HEK293 (cell line): Measurements from ENCODE around the gene DOCK4.

Experiments
- CTCF ChIA-PET: fragments of 350-600 bp; formaldehyde crosslinking; extraction: SDS; loops from one replicate; lab custom pipeline; 2021; ENCODE audit warnings: antibody characterized with exemption; lab: Yijun Ruan, JAX
- POLR2A ChIA-PET: fragments of 300-600 bp; formaldehyde crosslinking; extraction: SDS; loops from one replicate; lab custom pipeline; 2020; ENCODE audit warnings: antibody characterized with exemption, inconsistent platforms; lab: Yijun Ruan, JAX
- H3K27ac ChIP-seq: fragments of 200-500 bp; sonication (Bioruptor generic); 2 replicates; pipeline ENCODE4 v1.5.1; 2014; ENCODE audit warnings: low read depth, low read length, control low read depth, inconsistent platforms; ENCODE audit errors: extremely low read depth
- H3K36me3 ChIP-seq, 2 experiments: fragments of 200-500 bp in 1 of 2; sonication (Bioruptor generic) in 1 of 2; 1 replicate in 1 of 2; 2 replicates in 1 of 2; pipeline ENCODE4 v1.5.1; 2014 to 2017; ENCODE audit warnings: inconsistent platforms in 2 of 2, low read length in 2 of 2; ENCODE audit not compliant: control insufficient read depth in 2 of 2, insufficient read depth in 1 of 2
- H3K4me1 ChIP-seq: fragments of 200-500 bp; sonication (Bioruptor generic); 2 replicates; pipeline ENCODE4 v1.5.1; 2014; ENCODE audit warnings: mild to moderate bottlenecking, low read length, inconsistent platforms; ENCODE audit not compliant: control insufficient read depth, insufficient read depth
- H3K4me3 ChIP-seq: 2 replicates; pipeline ENCODE4 v1.5.1; 2011; ENCODE audit warnings: low read depth, mild to moderate bottlenecking, control low read depth, low read length, moderate library complexity
- H3K9me3 ChIP-seq: fragments of 200-500 bp; sonication (Bioruptor generic); 2 replicates; pipeline ENCODE4 v1.5.1; 2014; ENCODE audit warnings: low read depth, low read length, inconsistent platforms; ENCODE audit not compliant: control insufficient read depth, insufficient read depth
- BCL11B ChIP-seq: fragments of 450-650 bp; formaldehyde crosslinking; IDR thresholded peaks from 2 replicates; pipeline ENCODE4 v1.5.1; 2016; ENCODE audit warnings: low read depth, missing biosample characterization, missing genetic modification characterization
- KLF10 ChIP-seq: fragments of 450-650 bp; IDR thresholded peaks from 2 replicates; pipeline ENCODE4 v1.5.1; 2018; ENCODE audit warnings: missing biosample characterization, mild to moderate bottlenecking, missing genetic modification characterization
- KLF8 ChIP-seq: fragments of 450-650 bp; formaldehyde crosslinking; IDR thresholded peaks from 2 replicates; pipeline ENCODE4 v1.5.1; 2016; ENCODE audit warnings: missing biosample characterization, missing genetic modification characterization
- SALL2 ChIP-seq: fragments of 450-650 bp; formaldehyde crosslinking; IDR thresholded peaks from 2 replicates; pipeline ENCODE4 v1.5.0; 2017; ENCODE audit warnings: missing biosample characterization, mild to moderate bottlenecking, missing genetic modification characterization, borderline replicate concordance
- TRIM28 ChIP-seq: IDR thresholded peaks from 2 replicates; pipeline ENCODE4 v1.6.1; 2011; ENCODE audit warnings: low read length, control low read depth, borderline replicate concordance
- ZBTB20 ChIP-seq: fragments of 450-650 bp; formaldehyde crosslinking; IDR thresholded peaks from 2 replicates; pipeline ENCODE4 v1.5.1; 2016; ENCODE audit warnings: missing biosample characterization, missing genetic modification characterization
- ZBTB44 ChIP-seq: fragments of 450-650 bp; IDR thresholded peaks from 2 replicates; pipeline ENCODE4 v1.5.1; 2018; ENCODE audit warnings: missing biosample characterization, mild to moderate bottlenecking, missing genetic modification characterization
- ZBTB6 ChIP-seq: fragments of 450-650 bp; formaldehyde crosslinking; IDR thresholded peaks from 2 replicates; pipeline ENCODE4 v1.5.1; 2017; ENCODE audit warnings: missing biosample characterization, missing genetic modification characterization
- ZNF16 ChIP-seq: fragments of 450-650 bp; formaldehyde crosslinking; IDR thresholded peaks from 2 replicates; pipeline ENCODE4 v1.5.1; 2016; ENCODE audit warnings: low read depth, missing biosample characterization, missing genetic modification characterization
- ZNF221 ChIP-seq: fragments of 450-650 bp; formaldehyde crosslinking; IDR thresholded peaks from 2 replicates; pipeline ENCODE4 v1.5.1; 2017; ENCODE audit warnings: missing biosample characterization, missing genetic modification characterization, borderline replicate concordance
- ZNF239 ChIP-seq: fragments of 450-650 bp; formaldehyde crosslinking; IDR thresholded peaks from 2 replicates; pipeline ENCODE4 v1.5.1; 2016; ENCODE audit warnings: missing biosample characterization, missing genetic modification characterization
- ZNF354C ChIP-seq: fragments of 450-650 bp; formaldehyde crosslinking; IDR thresholded peaks from 2 replicates; pipeline ENCODE4 v1.5.1; 2016; ENCODE audit warnings: missing biosample characterization, missing genetic modification characterization, low read depth, borderline replicate concordance
- ZNF433 ChIP-seq: fragments of 450-650 bp; formaldehyde crosslinking; IDR thresholded peaks from 2 replicates; pipeline ENCODE4 v1.5.1; 2016; ENCODE audit warnings: missing biosample characterization, missing genetic modification characterization, low read depth
- ZNF521 ChIP-seq: fragments of 450-650 bp; formaldehyde crosslinking; IDR thresholded peaks from 2 replicates; pipeline ENCODE4 v1.5.1; 2017; ENCODE audit warnings: missing biosample characterization, mild to moderate bottlenecking, missing genetic modification characterization
- ZNF555 ChIP-seq: fragments of 450-650 bp; formaldehyde crosslinking; conservative IDR thresholded peaks from 2 replicates; pipeline ENCODE4 v1.5.1; 2017; ENCODE audit warnings: missing biosample characterization, mild to moderate bottlenecking, missing genetic modification characterization, inconsistent platforms
- ZNF624 ChIP-seq: fragments of 450-650 bp; formaldehyde crosslinking; IDR thresholded peaks from 2 replicates; pipeline ENCODE4 v1.5.1; 2017; ENCODE audit warnings: missing biosample characterization, missing genetic modification characterization
- ZNF704 ChIP-seq: fragments of 450-650 bp; formaldehyde crosslinking; IDR thresholded peaks from 2 replicates; pipeline ENCODE4 v1.5.1; 2016; ENCODE audit warnings: missing biosample characterization, missing genetic modification characterization
- ZNF837 ChIP-seq: fragments of 450-650 bp; formaldehyde crosslinking; IDR thresholded peaks from 2 replicates; pipeline ENCODE4 v1.5.1; 2016; ENCODE audit warnings: missing biosample characterization, missing genetic modification characterization
- TF ChIP-seq, protein P1 (sequence below): fragments of 450-650 bp; formaldehyde crosslinking; IDR thresholded peaks from 2 replicates; pipeline ENCODE4 v1.5.1; 2017; ENCODE audit warnings: missing biosample characterization, missing genetic modification characterization
- TF ChIP-seq, protein P2 (sequence below): fragments of 450-650 bp; formaldehyde crosslinking; IDR thresholded peaks from 2 replicates; pipeline ENCODE4 v1.5.1; 2016; ENCODE audit warnings: missing biosample characterization, missing genetic modification characterization
- TF ChIP-seq, protein P3 (sequence below): fragments of 450-650 bp; formaldehyde crosslinking; IDR thresholded peaks from 2 replicates; pipeline ENCODE4 v1.5.1; 2016; ENCODE audit warnings: missing biosample characterization, missing genetic modification characterization
- TF ChIP-seq, protein P4 (sequence below): fragments of 450-650 bp; formaldehyde crosslinking; IDR thresholded peaks from 2 replicates; pipeline ENCODE4 v1.5.1; 2017; ENCODE audit warnings: missing biosample characterization, missing genetic modification characterization
- TF ChIP-seq, protein P5 (sequence below): fragments of 450-650 bp; formaldehyde crosslinking; IDR thresholded peaks from 2 replicates; pipeline ENCODE4 v1.5.1; 2016; ENCODE audit warnings: missing biosample characterization, missing genetic modification characterization

DOCK4 gene

GRCh38 chr7:111986601-111987000 is 219.6 kb downstream of the DOCK4 start:
- CTCF ChIA-PET: interaction anchor here (0.6 kb wide), 1 partner anchor 87 kb away, joined by 8 read pairs; no protein-coding TSS in a partner anchor
- Histone ChIP-seq H3K4me1 (no peaks in the 10 kb centered on the region), H3K9me3 (no peaks in the 10 kb centered on the region), H3K4me3 (no peak overlapping the region), H3K36me3 (peaks cover 0 to 6% of the 10 kb centered on the region in 2 experiments; a peak in 1 of 3 replicates), H3K27ac (no peak overlapping the region)
- POLR2A ChIA-PET: no interaction called here
- TF ChIP-seq ZNF521 (no peak), ZNF221 (no peak), TRIM28 (no peak), ZBTB44 (tag by site-specific recombination) (no peak), ZNF239 (no peak), ZBTB20 (tag by site-specific recombination) (no peak), ZNF837 (no peak), ZBTB6 (tag by site-specific recombination) (no peak), ZNF433 (tag by site-specific recombination) (no peak), ZNF704 (tag by site-specific recombination) (no peak), SALL2 (tag by site-specific recombination) (no peak)
- TF ChIP-seq, protein P1, sequence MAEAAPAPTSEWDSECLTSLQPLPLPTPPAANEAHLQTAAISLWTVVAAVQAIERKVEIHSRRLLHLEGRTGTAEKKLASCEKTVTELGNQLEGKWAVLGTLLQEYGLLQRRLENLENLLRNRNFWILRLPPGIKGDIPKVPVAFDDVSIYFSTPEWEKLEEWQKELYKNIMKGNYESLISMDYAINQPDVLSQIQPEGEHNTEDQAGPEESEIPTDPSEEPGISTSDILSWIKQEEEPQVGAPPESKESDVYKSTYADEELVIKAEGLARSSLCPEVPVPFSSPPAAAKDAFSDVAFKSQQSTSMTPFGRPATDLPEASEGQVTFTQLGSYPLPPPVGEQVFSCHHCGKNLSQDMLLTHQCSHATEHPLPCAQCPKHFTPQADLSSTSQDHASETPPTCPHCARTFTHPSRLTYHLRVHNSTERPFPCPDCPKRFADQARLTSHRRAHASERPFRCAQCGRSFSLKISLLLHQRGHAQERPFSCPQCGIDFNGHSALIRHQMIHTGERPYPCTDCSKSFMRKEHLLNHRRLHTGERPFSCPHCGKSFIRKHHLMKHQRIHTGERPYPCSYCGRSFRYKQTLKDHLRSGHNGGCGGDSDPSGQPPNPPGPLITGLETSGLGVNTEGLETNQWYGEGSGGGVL (tag by site-specific recombination): no peak
- TF ChIP-seq, protein P2, sequence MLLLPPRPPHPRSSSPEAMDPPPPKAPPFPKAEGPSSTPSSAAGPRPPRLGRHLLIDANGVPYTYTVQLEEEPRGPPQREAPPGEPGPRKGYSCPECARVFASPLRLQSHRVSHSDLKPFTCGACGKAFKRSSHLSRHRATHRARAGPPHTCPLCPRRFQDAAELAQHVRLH: no peak

- no peak overlapping the region for H3K4me3 ChIP-seq
- H3K36me3 ChIP-seq: peaks cover 0 to 6% of the 10 kb centered on the region in 2 experiments; a peak in 1 of 3 replicates
- H3K27ac ChIP-seq: no peak overlapping the region
- CTCF ChIA-PET: no interaction called here
- H3K9me3 ChIP-seq: no peaks in the 10 kb centered on the region
- TF ChIP-seq, protein P3, sequence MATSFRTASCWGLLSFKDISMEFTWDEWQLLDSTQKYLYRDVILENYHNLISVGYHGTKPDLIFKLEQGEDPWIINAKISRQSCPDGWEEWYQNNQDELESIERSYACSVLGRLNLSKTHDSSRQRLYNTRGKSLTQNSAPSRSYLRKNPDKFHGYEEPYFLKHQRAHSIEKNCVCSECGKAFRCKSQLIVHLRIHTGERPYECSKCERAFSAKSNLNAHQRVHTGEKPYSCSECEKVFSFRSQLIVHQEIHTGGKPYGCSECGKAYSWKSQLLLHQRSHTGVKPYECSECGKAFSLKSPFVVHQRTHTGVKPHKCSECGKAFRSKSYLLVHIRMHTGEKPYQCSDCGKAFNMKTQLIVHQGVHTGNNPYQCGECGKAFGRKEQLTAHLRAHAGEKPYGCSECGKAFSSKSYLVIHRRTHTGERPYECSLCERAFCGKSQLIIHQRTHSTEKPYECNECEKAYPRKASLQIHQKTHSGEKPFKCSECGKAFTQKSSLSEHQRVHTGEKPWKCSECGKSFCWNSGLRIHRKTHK (tag by site-specific recombination): no peak
- no peak for TF ChIP-seq BCL11B
- TF ChIP-seq ZNF624 (tag by site-specific recombination): no peak
- TF ChIP-seq, protein P4, sequence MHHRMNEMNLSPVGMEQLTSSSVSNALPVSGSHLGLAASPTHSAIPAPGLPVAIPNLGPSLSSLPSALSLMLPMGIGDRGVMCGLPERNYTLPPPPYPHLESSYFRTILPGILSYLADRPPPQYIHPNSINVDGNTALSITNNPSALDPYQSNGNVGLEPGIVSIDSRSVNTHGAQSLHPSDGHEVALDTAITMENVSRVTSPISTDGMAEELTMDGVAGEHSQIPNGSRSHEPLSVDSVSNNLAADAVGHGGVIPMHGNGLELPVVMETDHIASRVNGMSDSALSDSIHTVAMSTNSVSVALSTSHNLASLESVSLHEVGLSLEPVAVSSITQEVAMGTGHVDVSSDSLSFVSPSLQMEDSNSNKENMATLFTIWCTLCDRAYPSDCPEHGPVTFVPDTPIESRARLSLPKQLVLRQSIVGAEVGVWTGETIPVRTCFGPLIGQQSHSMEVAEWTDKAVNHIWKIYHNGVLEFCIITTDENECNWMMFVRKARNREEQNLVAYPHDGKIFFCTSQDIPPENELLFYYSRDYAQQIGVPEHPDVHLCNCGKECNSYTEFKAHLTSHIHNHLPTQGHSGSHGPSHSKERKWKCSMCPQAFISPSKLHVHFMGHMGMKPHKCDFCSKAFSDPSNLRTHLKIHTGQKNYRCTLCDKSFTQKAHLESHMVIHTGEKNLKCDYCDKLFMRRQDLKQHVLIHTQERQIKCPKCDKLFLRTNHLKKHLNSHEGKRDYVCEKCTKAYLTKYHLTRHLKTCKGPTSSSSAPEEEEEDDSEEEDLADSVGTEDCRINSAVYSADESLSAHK (tag by site-specific recombination): no peak
- TF ChIP-seq ZNF354C: no peak
- TF ChIP-seq KLF10 (tag by site-specific recombination): no peak
- TF ChIP-seq, protein P5, sequence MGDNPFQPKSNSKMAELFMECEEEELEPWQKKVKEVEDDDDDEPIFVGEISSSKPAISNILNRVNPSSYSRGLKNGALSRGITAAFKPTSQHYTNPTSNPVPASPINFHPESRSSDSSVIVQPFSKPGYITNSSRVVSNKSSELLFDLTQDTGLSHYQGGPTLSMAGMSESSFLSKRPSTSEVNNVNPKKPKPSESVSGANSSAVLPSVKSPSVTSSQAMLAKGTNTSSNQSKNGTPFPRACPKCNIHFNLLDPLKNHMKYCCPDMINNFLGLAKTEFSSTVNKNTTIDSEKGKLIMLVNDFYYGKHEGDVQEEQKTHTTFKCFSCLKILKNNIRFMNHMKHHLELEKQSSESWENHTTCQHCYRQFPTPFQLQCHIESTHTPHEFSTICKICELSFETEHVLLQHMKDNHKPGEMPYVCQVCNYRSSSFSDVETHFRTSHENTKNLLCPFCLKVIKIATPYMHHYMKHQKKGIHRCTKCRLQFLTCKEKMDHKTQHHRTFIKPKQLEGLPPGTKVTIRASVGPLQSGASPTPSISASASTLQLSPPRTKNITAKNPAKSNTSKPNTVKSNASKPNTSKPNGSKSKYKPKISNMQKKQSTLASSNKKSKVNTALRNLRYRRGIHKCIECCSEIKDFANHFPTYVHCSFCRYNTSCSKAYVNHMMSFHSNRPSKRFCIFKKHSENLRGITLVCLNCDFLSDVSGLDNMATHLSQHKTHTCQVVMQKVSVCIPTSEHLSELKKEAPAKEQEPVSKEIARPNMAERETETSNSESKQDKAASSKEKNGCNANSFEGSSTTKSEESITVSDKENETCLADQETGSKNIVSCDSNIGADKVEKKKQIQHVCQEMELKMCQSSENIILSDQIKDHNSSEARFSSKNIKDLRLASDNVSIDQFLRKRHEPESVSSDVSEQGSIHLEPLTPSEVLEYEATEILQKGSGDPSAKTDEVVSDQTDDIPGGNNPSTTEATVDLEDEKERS: no peak
- no peak for TF ChIP-seq KLF8
- no peak for TF ChIP-seq ZNF16 (tag by site-specific recombination)
- no peak for TF ChIP-seq ZNF555
- H3K4me1 ChIP-seq: no peaks in the 10 kb centered on the region
- POLR2A ChIA-PET: no interaction called here
These were observed 220.4 kb downstream of the DOCK4 start for GRCh38 chr7:111985798-111986197.
